Renal cortical epithelial cell (primary cell): ENCODE measurements around the gene PARN. TPM values are rescaled to one million over a fixed set of nuclear protein-coding genes. Genes with fewer than 3 reads are reported as not detected.

Experiments
- DNase-seq: peaks from one replicate; pipeline ENCODE4 v3.0.0-alpha.2; 2011; ENCODE audit warnings: low read depth
- total RNA-seq: library from RNA; depleted of rRNA; stranded (reverse); fragments of >200 nt; gene quantifications from 2 replicates; pipeline ENCODE4 v1.2.3, GENCODE V29; 2014

PARN gene
- total RNA-seq, 1 donor from 2014 or later = 34.7 TPM

- DNase-seq = no peak
Measured at GRCh38 chr16:14499110-14499509, 130.9 kb downstream of the PARN start.

DNA sequence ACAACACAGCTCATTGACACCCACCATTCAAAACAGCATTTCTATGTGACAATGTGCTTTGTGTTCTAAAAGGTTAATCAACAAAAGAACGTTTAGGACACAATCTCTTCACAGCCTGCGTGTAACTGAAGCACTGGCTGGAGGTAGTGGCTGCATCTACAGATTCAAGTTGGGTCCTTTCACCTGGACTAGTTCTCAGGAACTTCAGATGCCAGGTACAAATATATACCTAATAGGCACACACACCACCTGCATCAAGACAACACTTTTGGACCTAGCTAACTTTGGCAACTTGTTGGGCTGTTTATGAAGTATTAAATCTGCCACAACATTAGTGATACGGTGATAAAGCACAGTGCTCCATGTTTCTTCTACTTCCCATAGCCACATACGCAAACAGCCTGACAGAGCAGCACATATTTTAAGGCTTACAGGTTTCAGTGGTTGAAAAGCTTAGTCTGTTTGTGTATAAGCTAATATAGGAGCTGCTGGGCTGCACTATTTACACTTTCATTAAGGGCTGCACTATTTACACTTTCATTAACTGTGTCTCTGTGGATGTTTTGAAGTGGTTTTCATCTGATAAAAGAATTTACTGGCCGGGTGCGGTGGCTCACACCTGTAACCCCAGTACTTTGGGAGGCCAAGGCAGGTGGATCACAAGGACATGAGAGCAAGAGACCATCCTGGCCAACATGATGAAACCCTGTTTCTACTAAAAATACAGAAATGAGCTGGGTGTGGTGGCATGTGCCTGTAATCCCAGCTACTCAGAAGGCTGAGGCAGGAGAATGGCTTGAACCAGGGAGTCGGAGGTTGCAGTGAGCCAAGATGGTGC, 132.6 kb downstream of the PARN start:
- DNase-seq = no peak

DNA sequence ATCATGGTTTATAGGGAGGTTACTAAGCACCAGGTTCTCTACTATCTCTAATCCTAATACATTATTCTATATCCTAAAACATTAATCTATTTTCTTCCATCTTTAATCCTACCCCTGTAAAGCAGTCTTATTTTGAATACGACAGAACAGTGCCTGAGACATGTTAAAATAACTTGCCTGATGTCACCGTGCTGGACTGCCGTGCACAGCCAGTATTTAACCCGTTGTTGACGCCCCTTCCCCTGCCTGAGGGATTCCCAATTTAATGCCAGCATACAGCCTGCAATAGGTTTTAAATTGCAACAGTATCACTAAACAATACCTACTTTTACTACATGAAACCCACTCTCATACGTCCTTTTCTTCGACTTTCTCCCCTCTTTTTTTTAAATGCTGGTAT, 133.3 kb downstream of the PARN start:
- DNase-seq = no peak

DNA sequence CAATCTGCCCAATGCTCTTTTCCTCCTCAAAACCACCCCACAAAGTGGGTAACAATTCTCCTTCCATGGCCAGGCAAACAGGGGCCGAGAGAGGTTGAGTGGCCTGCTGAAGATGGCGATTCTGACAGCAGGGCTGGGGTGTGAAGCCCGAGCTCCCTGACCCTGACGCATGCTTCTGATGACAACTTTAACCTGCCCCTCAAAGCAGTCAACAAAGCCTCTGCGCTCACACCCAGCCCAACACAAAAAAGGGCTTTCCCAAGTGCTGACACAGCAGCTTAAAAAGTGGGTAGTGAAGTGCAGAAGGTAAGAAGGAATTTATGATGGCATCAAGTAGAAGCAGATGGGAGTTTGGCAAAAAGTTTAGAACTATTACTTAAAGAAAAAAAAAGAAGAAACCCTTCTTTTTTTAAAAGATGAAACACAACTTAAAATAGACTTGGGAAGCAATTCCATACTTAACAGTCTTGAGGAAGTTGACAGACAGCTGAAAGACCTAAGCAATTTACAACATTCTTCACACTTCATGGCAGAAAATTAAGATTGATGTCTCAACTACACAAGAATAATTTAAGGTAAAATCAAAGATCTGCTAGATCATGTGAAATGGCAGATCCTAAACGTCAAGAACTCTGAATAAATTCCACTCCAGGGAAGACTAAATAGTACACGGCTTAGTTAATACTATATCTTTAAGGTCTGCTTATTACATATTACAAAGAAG, 133.9 kb downstream of the PARN start:
- DNase-seq = no peak

- no peak for DNase-seq
Measured at GRCh38 chr16:14495213-14496046, 134.6 kb downstream of the PARN start.

GRCh38 chr16:14494396-14494966, 135.6 kb downstream of the PARN start:
- DNase-seq = peak; percentile 56

DNA sequence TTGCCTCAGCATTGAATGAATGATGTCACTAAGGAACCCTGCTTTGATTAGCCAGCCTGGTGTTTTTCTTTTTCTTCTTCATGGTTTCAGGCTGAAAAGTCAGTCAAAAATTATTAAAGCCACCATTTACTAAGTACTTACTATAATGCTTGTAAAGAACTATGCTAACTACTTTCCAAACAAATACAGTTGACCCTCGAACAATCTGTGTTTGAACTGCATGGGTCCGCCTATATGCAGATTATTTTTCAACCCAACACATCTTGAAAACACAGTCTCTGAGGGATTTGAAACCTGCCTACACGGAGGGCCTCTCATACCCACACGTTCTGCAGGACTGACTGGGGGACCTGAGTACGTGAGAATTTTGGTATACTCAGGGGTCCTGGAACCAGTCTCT, 136.3 kb downstream of the PARN start:
- DNase-seq = no peak

DNA sequence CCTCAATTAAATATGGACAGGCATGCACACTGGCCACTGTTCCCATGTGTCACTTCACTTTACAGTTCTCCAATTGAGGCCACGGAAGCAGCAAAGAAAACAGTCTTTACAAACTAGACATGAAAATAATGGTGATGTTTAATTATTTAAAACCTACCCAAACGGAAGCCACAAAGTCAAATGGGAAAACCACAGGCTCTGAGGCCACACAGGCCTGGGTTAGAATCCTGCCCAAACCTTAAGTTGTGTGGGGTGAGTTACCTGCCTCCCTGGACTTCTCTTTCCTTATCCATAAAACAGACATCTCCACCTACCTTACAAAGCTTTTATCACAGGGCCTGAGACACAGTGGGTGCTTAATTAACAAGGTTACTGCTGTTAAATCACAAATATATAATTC, 137.4 kb downstream of the PARN start:
- DNase-seq = no peak

DNA sequence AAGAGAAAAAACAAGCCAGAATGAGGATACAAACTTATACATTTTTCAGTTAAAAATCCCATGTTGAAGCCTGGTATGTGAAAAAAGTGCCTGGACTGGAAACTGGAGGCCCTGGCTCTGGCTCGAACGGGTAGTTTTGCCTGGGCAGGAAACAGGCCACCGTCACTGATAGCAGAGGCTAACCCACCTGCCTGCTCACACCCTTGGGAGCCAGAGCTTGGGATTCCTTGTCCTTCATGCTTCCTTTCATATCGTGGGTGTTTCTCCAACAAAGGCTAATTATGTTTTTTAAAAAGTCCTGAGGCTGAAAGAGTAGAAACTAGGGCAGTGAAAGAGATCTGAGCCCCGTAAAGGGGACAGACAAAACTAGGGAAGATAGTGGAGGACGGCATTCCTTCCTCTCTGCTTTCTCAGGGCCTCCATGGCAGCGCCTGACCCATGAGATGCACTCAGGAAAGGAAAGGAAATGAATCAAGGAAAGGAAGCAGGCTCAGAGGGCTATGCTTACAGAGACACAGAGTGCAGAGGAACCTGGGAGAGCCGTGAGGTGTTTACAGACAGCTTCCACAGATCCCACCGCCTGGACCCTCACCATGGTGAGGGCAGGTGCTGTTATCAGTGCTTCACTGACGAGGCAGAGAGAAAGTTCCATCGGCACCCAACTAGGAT, 138.1 kb downstream of the PARN start:
- no peak for DNase-seq

- DNase-seq = no peak
Measured at GRCh38 chr16:14490235-14490634, 139.8 kb downstream of the PARN start.

GRCh38 chr16:14489460-14489859, 140.6 kb downstream of the PARN start:
- peak; percentile 97 for DNase-seq

GRCh38 chr16:14487579-14487978, 142.5 kb downstream of the PARN start:
- DNase-seq = no peak

GRCh38 chr16:14486520-14487303, 143.3 kb downstream of the PARN start:
- DNase-seq = peak; percentile 98

GRCh38 chr16:14485811-14486519, 144.1 kb downstream of the PARN start:
- no peak for DNase-seq

- DNase-seq = peak; percentile 50
Measured at GRCh38 chr16:14485121-14485551, 144.9 kb downstream of the PARN start.

DNA sequence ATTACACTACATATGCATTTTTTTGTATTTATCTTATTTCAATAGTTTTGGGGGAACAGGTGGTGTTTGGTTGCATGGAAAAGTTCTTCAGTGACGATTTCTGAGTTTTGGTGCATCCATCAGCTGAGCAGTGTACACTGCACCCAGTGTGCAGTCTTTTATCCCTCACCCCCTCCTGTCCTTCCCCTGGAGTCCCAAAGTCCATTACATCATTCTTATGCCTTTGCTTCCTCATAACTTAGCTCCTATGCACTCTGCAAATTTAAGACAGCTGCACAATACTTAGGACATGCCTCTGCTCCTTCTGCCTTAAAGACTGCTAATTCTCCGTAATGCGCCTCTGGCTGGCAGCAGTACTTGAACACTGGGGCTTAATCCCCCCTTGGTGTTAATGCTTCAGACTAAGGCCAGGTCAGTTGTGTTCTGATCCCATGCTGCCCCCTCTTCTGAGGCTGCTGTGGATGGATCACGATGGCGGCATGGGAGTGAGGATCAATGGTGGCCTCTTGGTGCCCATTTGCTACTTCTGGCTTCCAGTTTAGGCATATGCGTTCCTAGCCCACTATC, 146.2 kb downstream of the PARN start:
- DNase-seq = no peak

DNA sequence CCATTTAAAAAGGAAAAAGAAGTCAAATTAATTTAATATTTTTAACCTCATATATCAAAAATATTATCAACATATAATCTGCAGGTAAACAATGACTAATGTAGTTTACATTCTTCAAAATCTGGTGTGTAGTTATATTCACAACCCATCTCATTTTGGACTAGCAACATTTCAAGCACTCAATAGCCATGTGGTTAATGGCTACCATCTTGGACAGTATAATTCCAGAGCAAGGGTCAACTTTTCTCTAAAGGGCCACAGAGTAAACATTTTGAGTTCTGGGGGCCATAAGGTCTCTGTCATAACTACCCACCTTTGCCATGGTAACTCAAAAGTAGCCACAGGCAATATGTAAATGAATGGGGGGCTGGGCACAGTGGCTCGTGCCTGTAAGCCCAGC, 153.9 kb downstream of the PARN start:
- no peak for DNase-seq

DNA sequence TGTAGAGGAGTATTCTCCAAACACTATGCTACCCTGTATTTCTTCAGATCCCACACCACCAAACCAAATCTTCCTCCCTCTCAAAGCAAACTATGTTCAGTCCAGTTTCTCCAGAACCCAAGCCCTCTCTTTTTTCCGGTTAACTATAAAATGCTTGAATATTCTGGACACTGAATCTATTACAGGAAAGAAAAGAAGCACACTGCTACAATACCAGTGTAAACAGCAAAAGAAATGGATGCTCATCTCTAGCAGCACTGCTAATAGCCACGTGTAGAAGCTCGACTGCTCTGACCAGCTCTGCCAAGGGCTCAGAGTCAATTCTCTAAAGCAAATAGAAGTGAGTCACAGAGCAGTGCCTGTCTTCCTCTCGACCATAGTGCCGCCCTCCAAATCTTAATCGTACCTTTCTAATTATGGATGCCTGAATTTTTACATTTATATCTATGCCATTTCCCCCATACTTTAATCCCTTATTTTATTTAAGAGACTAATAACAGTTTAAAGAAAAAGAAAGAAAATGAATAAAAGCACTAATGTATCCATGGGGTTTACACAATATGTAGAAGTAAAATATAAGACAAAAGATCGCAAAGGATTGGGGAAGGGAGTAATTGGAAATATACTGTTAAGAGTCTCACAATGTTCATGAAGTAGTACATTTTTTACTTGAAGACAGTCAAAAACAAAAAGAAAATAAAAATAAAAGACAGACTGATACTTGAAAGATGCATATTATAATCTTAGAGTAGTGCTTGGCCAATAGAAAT, 154.5 kb downstream of the PARN start:
- DNase-seq = no peak

DNA sequence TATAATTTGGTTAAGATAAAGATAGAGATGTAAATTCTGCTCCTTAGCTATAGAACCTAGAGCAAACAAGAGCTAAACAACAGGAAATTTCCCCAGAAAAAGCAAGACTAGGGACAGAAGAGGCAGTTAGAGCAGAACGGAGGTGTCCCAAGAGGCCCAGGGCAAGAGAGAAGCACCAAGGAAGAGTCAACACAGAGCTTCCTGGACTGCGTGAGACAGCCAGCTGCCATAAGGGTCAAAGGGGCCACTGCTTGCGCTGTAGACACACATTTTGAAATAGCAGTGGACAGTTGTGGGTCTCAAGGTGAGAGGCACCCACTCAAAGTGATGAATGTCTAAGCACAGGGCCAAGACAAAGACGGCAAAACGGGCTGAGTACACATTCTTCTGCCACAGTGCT, 156.6 kb downstream of the PARN start:
- no peak for DNase-seq
